Right ventricle myocardium superior (tissue), 1 donor: ENCODE results near the gene WASF2. TPM values are rescaled to one million over a fixed set of nuclear protein-coding genes. Genes with fewer than 3 reads are reported as not detected.
"Not testable (repeated sequence)": the region's sequence is repeated elsewhere in the genome, so short reads cannot be mapped to it uniquely, and the experiment has no call there.

ENCODE experiments used
- ATAC-seq: fragments of 200-7000 bp; cut with Tn5 transposase; one replicate; pipeline ENCODE4 v1.9.1; 2020; ENCODE audit warnings: mild to moderate bottlenecking; ENCODE audit not compliant: poor library complexity
- DNase-seq: peaks from one replicate; pipeline ENCODE4 v3.0.0-alpha.2; 2020
- intact Hi-C: fragments of 100-400 bp; cut with DNase I; formaldehyde crosslinking; loops from one replicate; pipeline ENCODE4 v1.11.2; 2022
- total RNA-seq: library from RNA; stranded (reverse); fragmentation: NEBNext Ultra II Directional; extraction: Animal tissue kit (Norgen Biotek cat#: 25700); gene quantifications from one replicate; pipeline ENCODE4 v1.2.1, GENCODE V29; 2021
- donor health status: DM: no; HTN: yes; CAD: no; lungs with severe emphysema.

WASF2 gene
- total RNA-seq, 1 donor from 2014 or later: 49.3 TPM

- not testable (repeated sequence) for ATAC-seq, DNase-seq
- intact Hi-C loops: loop anchor here (10.0 kb wide), 1 partner anchor 258 kb away; no protein-coding TSS in a partner anchor
These were observed 83.2 kb downstream of the WASF2 start for GRCh38 chr1:27406791-27407190.

GRCh38 chr1:27406362-27406680, 83.6 kb downstream of the WASF2 start:
- ATAC-seq: no peak
- intact Hi-C loops: loop anchor here (10.0 kb wide), 1 partner anchor 258 kb away; no protein-coding TSS in a partner anchor
- DNase-seq: no peak

GRCh38 chr1:27405598-27406361, 84.2 kb downstream of the WASF2 start:
- DNase-seq: not testable (repeated sequence)
- peak; percentile 0 for ATAC-seq
- intact Hi-C loops: loop anchor here (10.0 kb wide), 1 partner anchor 259 kb away; no protein-coding TSS in a partner anchor

GRCh38 chr1:27405074-27405473, 84.9 kb downstream of the WASF2 start:
- ATAC-seq: peak; percentile 25
- DNase-seq: peak; percentile 72
- intact Hi-C loops: loop anchor here (10.0 kb wide), 1 partner anchor 260 kb away; no protein-coding TSS in a partner anchor

GRCh38 chr1:27403931-27404330, 86.0 kb downstream of the WASF2 start:
- ATAC-seq (no peak), DNase-seq (no peak)
- intact Hi-C loops: loop anchor here (5.0 to 10.0 kb wide), 2 partner anchors 203 to 261 kb away; no protein-coding TSS in a partner anchor

- intact Hi-C loops: loop anchor here (5.0 to 10.0 kb wide), 2 partner anchors 204 to 262 kb away; no protein-coding TSS in a partner anchor
- peak; percentile 55 for ATAC-seq
These were observed 86.8 kb downstream of the WASF2 start for GRCh38 chr1:27403065-27403726.

GRCh38 chr1:27402349-27402754, 87.6 kb downstream of the WASF2 start:
- peak; percentile 84 for DNase-seq
- intact Hi-C loops: loop anchor here (5.0 to 10.0 kb wide), 2 partner anchors 205 to 262 kb away; no protein-coding TSS in a partner anchor
- ATAC-seq: peak; percentile 59

More at GRCh38 chr1:27403065-27403726, 86.8 kb downstream of the WASF2 start:
- DNase-seq: peak; percentile 83

- ATAC-seq: no peak
- intact Hi-C loops: loop anchor here (5.0 to 10.0 kb wide), 2 partner anchors 206 to 264 kb away; no protein-coding TSS in a partner anchor
- DNase-seq: no peak
These were observed 89.0 kb downstream of the WASF2 start for GRCh38 chr1:27400963-27401341.

GRCh38 chr1:27400082-27400962, 89.6 kb downstream of the WASF2 start:
- no peak for ATAC-seq
- intact Hi-C loops: loop anchor here (5.0 to 10.0 kb wide), 2 partner anchors 207 to 264 kb away; no protein-coding TSS in a partner anchor
- no peak for DNase-seq

- intact Hi-C loops: loop anchor here (5.0 to 10.0 kb wide), 3 partner anchors 208 to 355 kb away; no protein-coding TSS in a partner anchor
- DNase-seq (no peak), ATAC-seq (no peak)
These were observed 90.5 kb downstream of the WASF2 start for GRCh38 chr1:27399251-27400025.

- no peak for ATAC-seq
- intact Hi-C loops: loop anchor here (10.0 kb wide), 1 partner anchor 354 kb away; no protein-coding TSS in a partner anchor
- DNase-seq: no peak
These were observed 91.4 kb downstream of the WASF2 start for GRCh38 chr1:27398405-27399149.

GRCh38 chr1:27397749-27398148, 92.2 kb downstream of the WASF2 start:
- ATAC-seq: no peak
- DNase-seq: no peak

GRCh38 chr1:27397110-27397509, 92.9 kb downstream of the WASF2 start:
- ATAC-seq (no peak), DNase-seq (no peak)
- intact Hi-C loops: loop anchor here (10.0 kb wide), 1 partner anchor 352 kb away; no protein-coding TSS in a partner anchor

More at GRCh38 chr1:27397749-27398148, 92.2 kb downstream of the WASF2 start:
- intact Hi-C loops: loop anchor here (10.0 kb wide), 1 partner anchor 353 kb away; no protein-coding TSS in a partner anchor

GRCh38 chr1:27395441-27396195, 94.3 kb downstream of the WASF2 start:
- DNase-seq (peak; percentile 86), ATAC-seq (peak; percentile 23)
- intact Hi-C loops: loop anchor here (2.0 to 10.0 kb wide), 2 partner anchors 95 to 351 kb away; no protein-coding TSS in a partner anchor

- intact Hi-C loops: loop anchor here (2.0 to 10.0 kb wide), 2 partner anchors 94 to 350 kb away; no protein-coding TSS in a partner anchor
- ATAC-seq (no peak), DNase-seq (no peak)
These were observed 95.0 kb downstream of the WASF2 start for GRCh38 chr1:27394925-27395324.

GRCh38 chr1:27394282-27394658, 95.7 kb downstream of the WASF2 start:
- ATAC-seq (no peak), DNase-seq (no peak)
- intact Hi-C loops: loop anchor here (2.0 to 10.0 kb wide), 2 partner anchors 93 to 349 kb away; no protein-coding TSS in a partner anchor
